ENCODE results near the gene INTS11.
A peak's percentile ranks its signal among the peaks of the same experiment; 100 is the strongest.

Gene INTS11

DNA sequence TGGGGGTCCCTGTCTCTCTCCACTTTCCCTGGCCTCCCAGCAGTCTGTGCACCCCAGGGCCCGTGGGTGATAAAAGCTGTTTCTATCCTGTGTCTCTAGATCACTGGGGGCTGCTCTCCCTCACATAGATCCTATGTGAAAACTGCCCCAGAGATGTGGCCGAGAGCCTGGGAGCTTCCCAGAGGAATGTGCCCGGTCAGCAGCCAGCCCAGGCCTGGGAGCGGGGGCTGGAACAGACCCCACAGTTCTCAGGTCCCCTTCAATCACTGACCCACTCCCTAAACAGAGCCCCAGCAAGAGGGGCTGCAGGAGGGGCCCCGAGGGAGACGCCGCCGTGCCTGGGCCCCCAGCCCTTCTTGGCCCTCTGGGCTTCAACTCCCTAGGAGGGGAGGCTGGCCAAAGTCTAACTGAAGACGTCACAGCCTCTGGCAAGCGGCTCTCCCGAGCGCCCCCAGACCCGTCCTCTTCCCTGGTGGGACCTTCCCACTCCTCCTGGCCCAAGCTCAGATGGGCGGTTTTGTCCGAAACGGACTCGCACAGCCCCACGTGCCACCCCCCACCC is 33.5 kb upstream of the INTS11 start:
- DNase-seq, result no peak

DNA sequence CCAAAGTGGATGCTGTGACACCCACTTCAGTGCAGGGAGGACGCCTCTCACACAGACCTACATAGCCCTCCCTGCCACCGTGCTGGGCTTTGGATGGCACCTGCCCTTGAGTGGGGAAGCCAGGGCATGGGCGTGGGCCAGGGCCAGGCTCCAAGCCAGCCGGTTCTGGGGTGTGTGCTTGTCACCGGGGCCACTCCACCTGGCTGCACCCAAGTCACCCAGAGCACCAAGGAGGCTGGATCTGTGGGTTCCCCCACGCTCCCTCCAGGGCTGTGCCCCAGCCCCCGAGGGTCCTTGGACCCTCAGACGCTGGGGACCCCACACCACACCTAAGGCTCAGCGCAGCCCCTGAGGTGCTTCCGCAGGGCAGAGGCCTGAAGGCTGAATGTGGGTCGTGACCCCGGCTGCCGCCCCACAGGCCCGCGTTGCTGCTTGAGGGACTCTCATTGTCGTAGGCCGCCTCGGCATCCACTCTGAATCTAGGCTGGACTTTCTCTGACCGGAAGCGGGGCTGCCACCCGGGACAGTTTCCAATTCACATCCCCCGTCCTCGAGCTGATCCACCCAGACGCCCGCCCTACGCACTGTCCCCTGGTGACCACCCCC is 32.4 kb upstream of the INTS11 start:
- DNase-seq, result no peak

DNA sequence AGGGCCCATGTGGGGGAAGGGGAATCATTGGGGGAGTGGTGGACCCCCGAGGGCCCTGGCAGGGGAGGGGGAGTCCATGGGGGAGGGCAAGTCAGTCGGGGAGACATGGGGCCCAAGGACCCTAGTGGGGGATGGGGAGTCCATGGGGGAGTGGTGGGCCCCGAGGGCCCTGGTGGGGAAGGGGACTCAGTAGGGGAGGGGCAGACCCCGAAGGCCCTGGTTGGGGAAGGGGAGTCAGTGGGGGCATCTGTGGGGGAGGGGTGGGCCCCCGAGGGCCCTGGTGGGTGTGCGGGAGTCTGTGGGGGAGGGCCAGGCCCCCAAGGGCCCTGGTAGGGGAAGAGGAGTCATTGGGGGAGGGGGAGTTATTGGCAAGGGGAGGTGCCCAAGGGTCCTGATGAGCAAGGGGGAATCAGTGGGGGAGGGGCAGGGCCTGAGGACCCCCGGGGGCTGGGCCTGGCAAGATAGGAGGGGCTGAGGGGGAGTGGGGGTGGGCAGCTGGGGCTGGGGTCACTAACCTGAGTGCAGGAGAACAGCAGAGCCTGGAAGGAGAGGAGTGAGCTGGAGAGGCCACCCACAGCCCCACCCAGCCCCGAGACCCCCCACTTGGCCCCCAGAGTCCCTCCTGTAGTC is 31.8 kb upstream of the INTS11 start:
- DNase-seq, result no peak

GRCh38 chr1:1355416-1355815 is 31.0 kb upstream of the INTS11 start:
- peak; percentile 46 for DNase-seq

GRCh38 chr1:1354271-1355247 is 30.1 kb upstream of the INTS11 start:
- DNase-seq, result peak; percentile 19

DNA sequence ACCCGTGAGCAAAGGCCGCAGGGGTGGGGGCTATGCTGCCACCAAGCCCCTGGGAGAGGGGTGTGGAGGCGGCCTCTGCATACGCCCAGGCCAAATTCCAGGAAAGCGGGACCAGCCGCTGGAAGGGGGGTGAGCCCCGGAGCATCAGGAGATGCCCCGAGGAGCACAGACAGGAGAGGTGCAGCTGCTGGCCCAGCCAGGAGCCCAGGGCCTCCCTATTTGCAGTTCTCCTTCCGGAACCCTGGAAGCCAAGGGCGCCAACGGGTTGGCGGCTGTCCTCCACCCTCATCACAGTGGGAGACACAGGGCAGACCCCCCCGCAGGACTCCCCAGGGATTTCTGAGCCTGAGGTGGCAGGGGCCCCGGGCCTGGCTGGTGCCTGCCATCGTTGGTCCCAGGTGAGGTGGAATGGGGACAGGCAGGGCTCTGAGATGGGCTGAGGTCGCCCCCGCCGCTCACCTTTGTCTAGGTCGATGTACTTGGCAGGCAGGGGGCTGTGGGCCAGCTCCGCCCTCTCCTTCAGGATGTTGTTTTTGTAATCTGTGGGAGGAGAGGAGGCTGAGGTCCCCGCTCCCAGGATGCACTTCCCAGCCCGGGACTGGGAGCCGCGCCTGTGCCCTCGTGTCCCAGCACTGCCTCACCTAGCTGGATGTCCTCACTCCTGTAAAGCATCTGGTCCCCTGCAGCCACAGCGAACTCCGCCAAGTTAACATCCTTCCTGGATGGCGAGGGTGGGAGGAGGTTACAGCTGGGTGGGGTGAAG is 29.1 kb upstream of the INTS11 start:
- DNase-seq, result no peak

DNA sequence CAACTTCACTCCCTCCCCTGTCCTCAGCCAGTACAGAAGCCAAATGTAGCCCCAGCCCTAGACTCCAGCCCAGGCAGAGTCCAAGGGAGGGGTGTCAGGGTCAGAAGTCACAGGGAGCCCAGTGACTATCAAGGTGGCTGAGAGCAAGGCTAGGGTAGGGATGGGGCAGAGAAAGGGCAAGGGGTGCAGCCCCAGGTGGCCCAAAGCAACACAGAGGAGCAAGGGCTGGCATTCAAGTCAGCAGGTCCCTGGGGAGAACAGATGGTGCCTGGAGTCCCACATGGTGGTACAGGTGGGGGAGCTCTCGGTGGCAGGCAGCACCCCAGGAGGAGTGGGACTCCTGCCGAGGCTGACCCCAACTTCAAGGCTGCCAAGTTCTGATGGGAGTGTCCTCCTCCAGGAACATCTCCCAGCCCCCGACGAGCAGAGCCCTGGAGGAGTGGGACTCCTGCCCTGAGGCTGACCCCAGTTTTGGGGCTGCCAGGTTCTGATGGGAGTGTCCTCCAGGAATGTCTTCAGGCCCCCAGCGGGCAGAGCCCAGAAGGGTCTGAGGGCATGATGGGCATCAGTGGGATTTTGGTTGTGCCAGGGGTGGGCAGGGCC is 28.4 kb upstream of the INTS11 start:
- DNase-seq, result no peak

GRCh38 chr1:1351511-1352427 is 27.3 kb upstream of the INTS11 start:
- DNase-seq, result no peak

DNA sequence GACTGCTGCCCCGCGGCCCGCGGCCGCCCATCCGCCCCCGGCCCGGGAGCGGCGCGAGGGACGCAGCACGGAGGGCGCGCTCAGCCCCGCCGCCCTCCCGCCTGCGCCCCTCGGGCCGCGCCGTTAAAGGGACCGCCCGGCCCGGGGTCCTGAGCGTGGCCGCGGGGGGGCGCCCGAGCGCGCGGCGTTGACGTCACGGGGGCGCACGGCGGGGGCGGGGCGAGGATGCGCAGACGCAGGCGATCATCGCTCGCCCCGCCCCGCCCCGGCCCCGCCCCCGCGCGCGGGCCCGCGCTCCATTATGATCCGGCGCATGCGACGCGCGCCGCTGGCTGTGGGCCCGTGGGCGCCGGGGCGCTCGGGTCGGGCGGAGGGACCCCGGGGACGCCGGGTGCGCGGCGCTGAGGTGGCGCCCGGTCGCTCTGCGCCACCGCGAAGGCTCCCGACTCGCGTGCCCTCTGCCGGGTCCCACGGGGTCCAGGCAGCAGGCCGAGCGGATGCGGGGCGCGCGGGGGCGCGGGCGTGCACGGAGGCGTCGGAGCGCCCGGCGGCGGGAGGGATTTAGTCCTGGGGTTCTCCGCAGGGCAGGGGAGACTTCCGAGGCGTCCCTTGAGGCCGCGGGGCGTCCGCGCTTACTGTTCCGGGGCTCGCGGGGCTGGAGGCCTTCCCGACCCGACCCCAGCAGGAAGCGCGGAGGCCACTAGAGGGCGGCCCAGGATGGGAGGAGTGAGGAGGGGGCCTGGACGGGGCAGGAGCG is 25.0 kb upstream of the INTS11 start, which contains the start of gene DVL1:
DVL1 (minus strand) TSS at position 163 of the 757 bp plus-strand sequence. CDS start 353 bp downstream, outside the sequence.
- DNase-seq, result peak; percentile 59

DNA sequence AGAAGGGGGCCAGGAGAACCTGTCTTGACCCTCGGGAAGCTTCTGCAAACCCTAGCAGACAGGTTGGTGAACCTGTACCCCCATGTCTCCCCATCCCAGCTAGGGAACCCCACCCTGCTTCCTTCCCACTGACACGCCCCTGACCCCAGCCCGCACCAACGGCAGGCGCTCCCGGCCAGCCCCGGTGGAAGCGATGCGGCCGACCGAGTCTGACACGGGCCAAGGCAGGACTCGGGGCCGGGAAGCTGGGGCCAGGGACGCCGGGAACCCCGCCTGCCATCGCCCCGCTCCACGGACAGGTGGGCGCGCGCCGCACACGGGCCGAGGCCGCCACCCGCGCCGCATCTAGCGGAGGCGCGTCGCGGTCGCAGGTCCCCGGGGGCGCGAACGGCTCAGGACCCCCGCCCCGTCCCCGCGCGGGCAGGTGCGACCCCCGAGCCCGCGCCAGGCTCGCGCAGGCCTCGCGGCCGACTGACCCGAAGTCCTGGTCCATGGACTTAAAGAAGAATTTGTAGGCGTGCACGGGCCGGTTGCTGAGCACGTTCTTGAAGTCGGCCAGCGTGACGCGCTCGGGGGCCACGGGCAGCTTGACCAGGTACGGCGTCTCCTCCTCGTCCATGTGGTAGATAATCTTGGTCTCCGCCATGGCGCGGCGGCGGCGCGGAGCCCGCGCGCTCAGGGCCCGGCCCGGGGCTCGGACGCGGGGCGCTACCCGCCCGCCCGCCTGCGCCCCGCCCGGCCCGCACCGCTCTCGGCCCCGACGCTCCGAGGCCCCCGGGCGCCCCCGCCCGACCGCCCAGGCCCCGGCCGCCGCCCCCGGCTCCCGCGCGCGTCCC is 24.2 kb upstream of the INTS11 start:
- peak; percentile 43 for DNase-seq

- no peak for DNase-seq
Measured at GRCh38 chr1:1347663-1348419, 23.4 kb upstream of the INTS11 start.

- DNase-seq, result no peak
Measured at GRCh38 chr1:1347026-1347595, 22.7 kb upstream of the INTS11 start.

GRCh38 chr1:1346501-1346890 is 22.0 kb upstream of the INTS11 start:
- DNase-seq, result no peak

- DNase-seq, result no peak
Measured at GRCh38 chr1:1345860-1346500, 21.5 kb upstream of the INTS11 start.

GRCh38 chr1:1345384-1345783 is 20.9 kb upstream of the INTS11 start:
- no peak for DNase-seq

DNA sequence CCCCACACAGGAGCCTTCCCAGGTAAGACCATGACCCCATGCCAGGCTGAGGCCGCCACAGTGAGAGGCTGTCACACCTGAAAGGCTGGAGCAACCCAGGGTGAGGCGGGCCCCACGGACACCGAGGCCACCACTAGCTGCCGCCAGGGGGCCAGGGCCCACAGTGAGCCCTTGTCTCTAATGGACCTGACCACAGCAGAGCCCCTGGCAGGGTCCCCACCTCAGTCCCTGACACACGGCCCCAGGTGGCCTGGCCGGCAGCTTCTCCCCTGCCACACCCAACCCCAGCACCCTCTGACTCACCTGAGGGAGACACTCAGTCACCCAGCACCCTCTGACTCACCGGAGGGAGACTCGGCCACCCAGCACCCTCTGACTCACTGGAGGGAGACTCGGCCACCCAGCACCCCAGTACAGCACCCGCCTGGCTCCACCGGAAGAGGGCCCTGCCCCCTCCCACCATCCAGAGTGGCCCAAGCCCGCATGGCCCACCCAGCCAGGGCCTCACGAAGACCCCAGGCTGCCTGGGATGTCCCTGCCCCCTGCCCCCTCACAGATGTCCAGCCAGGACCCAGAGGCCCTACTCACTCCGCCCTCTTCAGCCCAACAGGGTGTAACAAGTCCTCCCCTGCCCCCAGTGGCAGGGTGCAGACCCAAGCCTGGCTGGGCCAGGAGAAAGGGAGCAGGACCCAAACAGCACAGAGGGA is 20.3 kb upstream of the INTS11 start:
- no peak for DNase-seq

Data from NCI-H146 (cell line).